A549 (cell line): ENCODE results near the gene CPOX. TPM values are rescaled to one million over a fixed set of nuclear protein-coding genes. Genes with fewer than 3 reads are reported as not detected.

Experiments used
- ATAC-seq, 2 experiments: fragments of 200-7000 bp in 1 of 2; fragments of >200 bp in 1 of 2; cut with Nextera tagmentation in 1 of 2; cut with Tn5 transposase in 1 of 2; 3 replicates each; pipeline versions ENCODE4 v1.8.0 to v1.9.1; 2018 to 2020; ENCODE audit warnings: mild to moderate bottlenecking in 1 of 2, moderate library complexity in 1 of 2
- CTCF ChIA-PET: fragments of 300-600 bp; sonication (Branson Sonifier 250); formaldehyde crosslinking; extraction: SDS; loops from one replicate; lab custom pipeline; 2021; ENCODE audit warnings: antibody characterized with exemption, inconsistent platforms; lab: Yijun Ruan, JAX
- POLR2A ChIA-PET: fragments of 350-600 bp; formaldehyde crosslinking; extraction: SDS; loops from one replicate; lab custom pipeline; 2021; ENCODE audit warnings: antibody characterized with exemption, inconsistent platforms; lab: Yijun Ruan, JAX
- DNase-seq, 2 experiments: peaks; one replicate each; pipeline versions ENCODE4 v3.0.0 to v3.0.0-alpha.2; 2011 to 2016; ENCODE audit warnings: low read depth in 1 of 2, low spot score in 1 of 2
- FAIRE-seq: peaks from 2 replicates; lab custom pipeline; 2011; peaks lifted over from hg19 to GRCh38; lab: Jason Lieb, UNC
- H3K27ac ChIP-seq, 2 experiments: fragments of >200 bp; sonication (Bioruptor Twin); formaldehyde crosslinking; 3 replicates each; pipeline ENCODE4 v1.5.1; 2016 to 2017
- H3K4me1 ChIP-seq: fragments of >200 bp; sonication (Bioruptor Twin); formaldehyde crosslinking; 3 replicates; pipeline ENCODE4 v1.6.1; 2016
- H3K4me2 ChIP-seq: fragments of >200 bp; sonication (Bioruptor Twin); formaldehyde crosslinking; 3 replicates; pipeline ENCODE4 v1.6.1; 2016
- H3K4me3 ChIP-seq: fragments of >200 bp; sonication (Bioruptor Twin); formaldehyde crosslinking; 3 replicates; pipeline ENCODE4 v1.5.1; 2016
- H3K9me3 ChIP-seq: fragments of >200 bp; sonication (Bioruptor Twin); formaldehyde crosslinking; 3 replicates; pipeline ENCODE4 v1.6.1; 2016
- CEBPB ChIP-seq, 2 experiments: fragments of >200 bp in 1 of 2; sonication (Bioruptor Twin) in 1 of 2; formaldehyde crosslinking in 1 of 2; IDR thresholded peaks; 2 replicates each; pipeline ENCODE4 v1.6.1; 2012 to 2016
- CHD2 ChIP-seq: fragments of 150-350 bp; IDR thresholded peaks from 2 replicates; pipeline ENCODE4 v1.6.1; 2014; ENCODE audit warnings: low read length; ENCODE audit not compliant: partially characterized antibody
- CHD4 ChIP-seq: fragments of 200-600 bp; sonication (generic); IDR thresholded peaks from 2 replicates; pipeline ENCODE4 v1.6.1; 2016; ENCODE audit warnings: antibody characterized with exemption, mild to moderate bottlenecking, borderline replicate concordance
- ESRRA ChIP-seq: fragments of 150-350 bp; IDR thresholded peaks from 2 replicates; pipeline ENCODE4 v1.6.1; 2014; ENCODE audit warnings: mild to moderate bottlenecking, low read length, borderline replicate concordance
- GATA3 ChIP-seq: IDR thresholded peaks from 2 replicates; pipeline ENCODE4 v1.6.1; 2012; ENCODE audit warnings: borderline replicate concordance
- HDAC2 ChIP-seq: fragments of 200-600 bp; sonication (generic); IDR thresholded peaks from 2 replicates; pipeline ENCODE4 v1.6.1; 2016
- HEYL ChIP-seq: fragments of 250-450 bp; sonication (Bioruptor Pico); IDR thresholded peaks from 2 replicates; pipeline ENCODE4 v1.8.0; 2021; ENCODE audit warnings: mild to moderate bottlenecking, moderate library complexity
- HOXB13 ChIP-seq: fragments of 250-450 bp; sonication (Bioruptor Pico); IDR thresholded peaks from 2 replicates; pipeline ENCODE4 v1.5.0; 2020; ENCODE audit warnings: low read depth, mild to moderate bottlenecking, moderate library complexity
- KDM5A ChIP-seq: fragments of 200-600 bp; sonication (generic); IDR thresholded peaks from 2 replicates; pipeline ENCODE4 v1.6.1; 2016; ENCODE audit warnings: antibody characterized with exemption, mild to moderate bottlenecking
- MAZ ChIP-seq: fragments of 150-350 bp; IDR thresholded peaks from 2 replicates; pipeline ENCODE4 v1.6.1; 2014; ENCODE audit warnings: antibody characterized with exemption, low read depth, low read length, borderline replicate concordance
- MYC ChIP-seq: IDR thresholded peaks from 2 replicates; pipeline ENCODE4 v1.6.1; 2012; ENCODE audit warnings: mild to moderate bottlenecking, inconsistent platforms, low read length, improper control_type of control experiment, borderline replicate concordance
- NR3C1 ChIP-seq: fragments of >200 bp; sonication (Bioruptor Twin); formaldehyde crosslinking; IDR thresholded peaks from 3 replicates; pipeline ENCODE4 v1.6.1; 2017
- POLR2A ChIP-seq: IDR thresholded peaks from 2 replicates; pipeline ENCODE4 v1.6.1; 2012; ENCODE audit warnings: mild to moderate bottlenecking, low read length
- POLR2AphosphoS2 ChIP-seq: conservative IDR thresholded peaks from 2 replicates; pipeline ENCODE4 v1.6.1; 2012; ENCODE audit warnings: low read length, improper control_type of control experiment, inconsistent platforms
- SREBF2 ChIP-seq: fragments of 450-650 bp; IDR thresholded peaks from 2 replicates; pipeline ENCODE4 v1.6.1; 2014; ENCODE audit warnings: mild to moderate bottlenecking, moderate library complexity
- TFCP2L1 ChIP-seq: fragments of 250-450 bp; sonication (Bioruptor Pico); IDR thresholded peaks from 2 replicates; pipeline ENCODE4 v1.5.0; 2021; ENCODE audit warnings: mild to moderate bottlenecking
- TP53 ChIP-seq: fragments of 250-450 bp; sonication (Bioruptor Pico); IDR thresholded peaks from 2 replicates; pipeline ENCODE4 v1.5.0; 2021; ENCODE audit warnings: mild to moderate bottlenecking, moderate library complexity
- ZC3H11A ChIP-seq: fragments of 450-650 bp; IDR thresholded peaks from 2 replicates; pipeline ENCODE4 v1.6.1; 2014; ENCODE audit warnings: antibody characterized with exemption, mild to moderate bottlenecking
- WGBS: methylation state at CpG from one replicate; pipeline ENCODE4 v1.1.6; 2017; ENCODE audit errors: missing lambda C conversion rate; 5-methylcytosine and 5-hydroxymethylcytosine counted together
- polyA plus RNA-seq, 4 experiments: library from polyadenylated mRNA; depleted of rRNA in 3 of 4; stranded (reverse); fragments of >200 nt; fragmentation: RNase III in 1 of 4; extraction: RNeasy Plus Mini Kit Qiagen cat#74134 plus additional on column Dnase treatment in 1 of 4; gene quantifications; 2 replicates in 3 of 4; 3 replicates in 1 of 4; pipeline ENCODE4 v1.2.3, GENCODE V29; 2011 to 2017
- TF ChIP-seq, protein P1 (sequence below): IDR thresholded peaks from 2 replicates; pipeline ENCODE4 v1.6.1; 2012
- TF ChIP-seq, protein P2 (sequence below): fragments of >200 bp; sonication (Bioruptor Twin); formaldehyde crosslinking; IDR thresholded peaks from 3 replicates; pipeline ENCODE4 v1.6.1; 2016
- TF ChIP-seq, protein P3 (sequence below): fragments of 450-650 bp; IDR thresholded peaks from 2 replicates; pipeline ENCODE4 v1.6.1; 2014; ENCODE audit warnings: antibody characterized with exemption
- TF ChIP-seq, protein P4 (sequence below): IDR thresholded peaks from 2 replicates; pipeline ENCODE4 v1.6.1; 2012
- TF ChIP-seq, protein P5 (sequence below): fragments of 250-450 bp; sonication (Bioruptor Pico); IDR thresholded peaks from 2 replicates; pipeline ENCODE4 v1.5.0; 2020; ENCODE audit warnings: low read depth, mild to moderate bottlenecking, moderate library complexity

Gene CPOX
- polyA plus RNA-seq, 2 of the 4 experiments (the other 2 are of a cell fraction) = 25.7 to 30.3 TPM

DNA sequence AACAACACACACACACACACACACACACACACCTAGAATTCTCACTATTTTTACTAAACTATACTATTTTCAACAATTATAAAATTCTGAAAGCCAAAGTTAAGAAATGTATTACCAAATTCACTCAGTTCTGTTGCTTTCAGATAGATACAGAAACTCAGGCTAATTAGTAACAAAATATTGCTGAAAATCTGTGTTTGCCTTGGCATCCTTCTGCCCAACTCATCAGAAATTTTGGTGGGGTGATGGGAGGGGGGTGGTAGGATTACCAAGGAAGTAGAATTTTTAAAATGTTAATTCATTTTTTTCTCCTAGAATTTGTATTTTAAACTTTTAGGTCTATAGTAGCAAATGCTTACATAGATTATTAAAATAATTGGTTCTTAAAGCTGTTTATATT lies 2.7 kb upstream of the CPOX start:
- ATAC-seq (no peak), FAIRE-seq (no peak), DNase-seq (no peak)
- Histone ChIP-seq H3K9me3 (no peaks in the 10 kb centered on the region), H3K4me1 (peaks cover 11% of the 10 kb centered on the region; the same call in 1 of the 3 replicates), H3K4me2 (no peak overlapping the region), H3K27ac (no peak overlapping the region), H3K4me3 (no peak overlapping the region)
- TF ChIP-seq, protein P1, sequence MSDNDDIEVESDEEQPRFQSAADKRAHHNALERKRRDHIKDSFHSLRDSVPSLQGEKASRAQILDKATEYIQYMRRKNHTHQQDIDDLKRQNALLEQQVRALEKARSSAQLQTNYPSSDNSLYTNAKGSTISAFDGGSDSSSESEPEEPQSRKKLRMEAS = no peak
- no peak for TF ChIP-seq NR3C1
- TF ChIP-seq MAZ = no peak
- no peak for TF ChIP-seq CHD2
- no peak for TF ChIP-seq HOXB13 (CRISPR knock-in tag)
- TF ChIP-seq, protein P2, sequence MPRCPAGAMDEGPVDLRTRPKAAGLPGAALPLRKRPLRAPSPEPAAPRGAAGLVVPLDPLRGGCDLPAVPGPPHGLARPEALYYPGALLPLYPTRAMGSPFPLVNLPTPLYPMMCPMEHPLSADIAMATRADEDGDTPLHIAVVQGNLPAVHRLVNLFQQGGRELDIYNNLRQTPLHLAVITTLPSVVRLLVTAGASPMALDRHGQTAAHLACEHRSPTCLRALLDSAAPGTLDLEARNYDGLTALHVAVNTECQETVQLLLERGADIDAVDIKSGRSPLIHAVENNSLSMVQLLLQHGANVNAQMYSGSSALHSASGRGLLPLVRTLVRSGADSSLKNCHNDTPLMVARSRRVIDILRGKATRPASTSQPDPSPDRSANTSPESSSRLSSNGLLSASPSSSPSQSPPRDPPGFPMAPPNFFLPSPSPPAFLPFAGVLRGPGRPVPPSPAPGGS = no peak
- no peak for TF ChIP-seq KDM5A
- TF ChIP-seq TP53 (CRISPR knock-in tag) = no peak
- no peak for TF ChIP-seq POLR2A
- no peak for TF ChIP-seq TFCP2L1 (CRISPR knock-in tag)
- TF ChIP-seq GATA3 = no peak
- POLR2A ChIA-PET = no interaction called here
- CTCF ChIA-PET = interaction anchor here (0.6 to 10.2 kb wide), 11 partner anchors 7 to 1156 kb away, joined by 3 to 77 read pairs (median 4); no protein-coding TSS in a partner anchor

DNA sequence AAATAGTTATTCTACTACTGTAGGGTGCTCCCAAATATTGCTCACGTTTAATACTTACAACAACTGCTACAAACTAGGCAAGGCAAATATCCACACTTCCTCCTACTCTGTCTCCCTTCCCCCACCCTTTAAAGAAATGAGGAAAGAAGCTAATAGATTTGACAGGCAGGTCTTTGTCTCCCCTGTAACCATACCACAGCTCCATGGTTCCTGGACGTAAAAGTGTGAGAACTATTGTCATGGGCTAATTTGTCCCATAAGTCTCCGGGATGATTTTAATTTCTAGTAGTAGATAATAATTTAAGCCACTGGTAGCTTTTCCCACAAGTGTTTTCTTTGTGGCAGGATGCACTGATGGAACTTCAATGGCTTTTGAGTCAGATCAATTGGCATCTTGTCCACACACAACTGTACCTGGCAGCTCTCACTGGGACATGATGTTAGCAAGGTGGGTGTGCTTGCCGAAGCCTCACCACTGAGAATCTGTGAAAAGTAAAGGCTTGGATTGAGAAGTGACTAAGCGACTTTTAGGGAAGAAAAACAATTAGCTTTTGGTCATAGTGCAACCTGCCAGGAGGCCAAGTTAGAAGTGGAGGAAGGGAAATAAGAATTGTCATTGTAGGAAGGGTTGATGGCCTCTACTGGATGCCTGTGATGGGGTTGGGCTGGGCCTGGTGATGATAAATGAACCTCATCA lies 1.4 kb upstream of the CPOX start:
- POLR2A ChIA-PET = no interaction called here
- no peak overlapping the region for H3K4me3 ChIP-seq
- ATAC-seq (no peak), DNase-seq (no peak), FAIRE-seq (no peak)
- H3K27ac ChIP-seq = no peak overlapping the region
- H3K9me3 ChIP-seq = no peaks in the 10 kb centered on the region
- WGBS = 79% methylated on average over 5 of the region's 5 CpGs
- peaks cover 11% of the 10 kb centered on the region; the same call in 1 of the 3 replicates for H3K4me1 ChIP-seq
- CTCF ChIA-PET = interaction anchor here (1.1 to 10.2 kb wide), 4 partner anchors 9 to 398 kb away, joined by 3 to 77 read pairs (median 12); partner anchors contain the start of gene CLDND1
- TF ChIP-seq MYC = no peak
- TF ChIP-seq, protein P3, sequence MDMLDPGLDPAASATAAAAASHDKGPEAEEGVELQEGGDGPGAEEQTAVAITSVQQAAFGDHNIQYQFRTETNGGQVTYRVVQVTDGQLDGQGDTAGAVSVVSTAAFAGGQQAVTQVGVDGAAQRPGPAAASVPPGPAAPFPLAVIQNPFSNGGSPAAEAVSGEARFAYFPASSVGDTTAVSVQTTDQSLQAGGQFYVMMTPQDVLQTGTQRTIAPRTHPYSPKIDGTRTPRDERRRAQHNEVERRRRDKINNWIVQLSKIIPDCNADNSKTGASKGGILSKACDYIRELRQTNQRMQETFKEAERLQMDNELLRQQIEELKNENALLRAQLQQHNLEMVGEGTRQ = no peak
- TF ChIP-seq CEBPB (IDR thresholded peaks at IDR 0.05) = no peak
- no peak for TF ChIP-seq CHD4
- no peak for TF ChIP-seq SREBF2
- TF ChIP-seq, protein P4, sequence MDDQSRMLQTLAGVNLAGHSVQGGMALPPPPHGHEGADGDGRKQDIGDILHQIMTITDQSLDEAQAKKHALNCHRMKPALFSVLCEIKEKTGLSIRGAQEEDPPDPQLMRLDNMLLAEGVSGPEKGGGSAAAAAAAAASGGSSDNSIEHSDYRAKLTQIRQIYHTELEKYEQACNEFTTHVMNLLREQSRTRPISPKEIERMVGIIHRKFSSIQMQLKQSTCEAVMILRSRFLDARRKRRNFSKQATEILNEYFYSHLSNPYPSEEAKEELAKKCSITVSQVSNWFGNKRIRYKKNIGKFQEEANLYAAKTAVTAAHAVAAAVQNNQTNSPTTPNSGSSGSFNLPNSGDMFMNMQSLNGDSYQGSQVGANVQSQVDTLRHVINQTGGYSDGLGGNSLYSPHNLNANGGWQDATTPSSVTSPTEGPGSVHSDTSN = no peak
- TF ChIP-seq TP53 (CRISPR knock-in tag) = no peak
- no peak for TF ChIP-seq ZC3H11A
- no peak for TF ChIP-seq ESRRA
- TF ChIP-seq POLR2AphosphoS2 = no peak
- TF ChIP-seq HEYL = no peak
- no peak for TF ChIP-seq HDAC2
- TF ChIP-seq, protein P5, sequence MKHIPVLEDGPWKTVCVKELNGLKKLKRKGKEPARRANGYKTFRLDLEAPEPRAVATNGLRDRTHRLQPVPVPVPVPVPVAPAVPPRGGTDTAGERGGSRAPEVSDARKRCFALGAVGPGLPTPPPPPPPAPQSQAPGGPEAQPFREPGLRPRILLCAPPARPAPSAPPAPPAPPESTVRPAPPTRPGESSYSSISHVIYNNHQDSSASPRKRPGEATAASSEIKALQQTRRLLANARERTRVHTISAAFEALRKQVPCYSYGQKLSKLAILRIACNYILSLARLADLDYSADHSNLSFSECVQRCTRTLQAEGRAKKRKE (CRISPR knock-in tag) = no peak
- TF ChIP-seq, protein P2 = no peak
- no peak overlapping the region; the same call in 2 of the 3 replicates for H3K4me2 ChIP-seq
